ENCODE data around the gene TAMALIN. TPM values are rescaled to one million over a fixed set of nuclear protein-coding genes. Genes with fewer than 3 reads are reported as not detected.

TAMALIN gene
- total RNA-seq, 1 donor from 2014 or later: 50.7 TPM

GRCh38 chr12:51984657-51985056 lies 22.1 kb upstream of the TAMALIN start:
- no peak for DNase-seq (ENCODE audit: low spot score)

- no peak for DNase-seq (ENCODE audit: low spot score)
Observed at GRCh38 chr12:51985154-51985835, 21.5 kb upstream of the TAMALIN start.

- DNase-seq (ENCODE audit: low spot score): no peak
Observed at GRCh38 chr12:51986834-51987233, 19.9 kb upstream of the TAMALIN start.

GRCh38 chr12:51992246-51992645 lies 14.5 kb upstream of the TAMALIN start:
- DNase-seq (ENCODE audit: low spot score): no peak

- no peak for DNase-seq (ENCODE audit: low spot score)
Observed at GRCh38 chr12:51994539-51994820, 12.3 kb upstream of the TAMALIN start.

- no peak for DNase-seq (ENCODE audit: low spot score)
Observed at GRCh38 chr12:51994959-51995358, 11.8 kb upstream of the TAMALIN start.

GRCh38 chr12:51997136-51997535 lies 9.6 kb upstream of the TAMALIN start:
- no peak for DNase-seq (ENCODE audit: low spot score)

GRCh38 chr12:52003016-52003550 lies 3.7 kb upstream of the TAMALIN start:
- DNase-seq (ENCODE audit: low spot score): no peak

GRCh38 chr12:52003591-52003990 lies 3.2 kb upstream of the TAMALIN start:
- DNase-seq (ENCODE audit: low spot score): no peak

GRCh38 chr12:52004042-52004648 lies 2.6 kb upstream of the TAMALIN start:
- peak; percentile 67 for DNase-seq (ENCODE audit: low spot score)

- DNase-seq (ENCODE audit: low spot score): no peak
Observed at GRCh38 chr12:52005218-52005902, 1.4 kb upstream of the TAMALIN start.

- DNase-seq (ENCODE audit: low spot score): no peak
Observed at GRCh38 chr12:52005903-52006703, 643 bp upstream of the TAMALIN start.

- DNase-seq (ENCODE audit: low spot score): no peak
Observed at GRCh38 chr12:52007158-52007921, 594 bp downstream of the TAMALIN start.

GRCh38 chr12:52007982-52008510 lies 1.3 kb downstream of the TAMALIN start:
- DNase-seq (ENCODE audit: low spot score): no peak

GRCh38 chr12:52009081-52009751 lies 2.5 kb downstream of the TAMALIN start:
- DNase-seq (ENCODE audit: low spot score): no peak

- peak; percentile 81 for DNase-seq (ENCODE audit: low spot score)
Observed at GRCh38 chr12:52010152-52010622, 3.4 kb downstream of the TAMALIN start.

- no peak for DNase-seq (ENCODE audit: low spot score)
Observed at GRCh38 chr12:52010692-52011601, 4.2 kb downstream of the TAMALIN start.

GRCh38 chr12:52011602-52012214 lies 5.0 kb downstream of the TAMALIN start:
- DNase-seq (ENCODE audit: low spot score): no peak

Data from ureter (tissue), 1 donor.